Islet precursor cell (in vitro differentiated cells): Measurements from ENCODE around the gene GSG1L.

Source experiments
- DNase-seq: peaks from one replicate; pipeline ENCODE4 v3.0.0-alpha.2; 2018

The GSG1L gene

GRCh38 chr16:28062261-28062846 lies 1.2 kb downstream of the GSG1L start:
- DNase-seq, result no peak

- DNase-seq, result no peak
Observed at GRCh38 chr16:28061352-28062101, 2.0 kb downstream of the GSG1L start.

- DNase-seq, result no peak
Observed at GRCh38 chr16:28059841-28060575, 3.5 kb downstream of the GSG1L start.

GRCh38 chr16:28058839-28059589 lies 4.5 kb downstream of the GSG1L start:
- DNase-seq, result no peak

- no peak for DNase-seq
Observed at GRCh38 chr16:28057949-28058348, 5.6 kb downstream of the GSG1L start.

GRCh38 chr16:28053461-28053860 lies 10.1 kb downstream of the GSG1L start:
- DNase-seq, result no peak

GRCh38 chr16:28052274-28053128 lies 11.0 kb downstream of the GSG1L start:
- no peak for DNase-seq

- no peak for DNase-seq
Observed at GRCh38 chr16:28051486-28051885, 12.0 kb downstream of the GSG1L start.

GRCh38 chr16:28042811-28043210 lies 20.7 kb downstream of the GSG1L start:
- DNase-seq, result no peak

- DNase-seq, result no peak
Observed at GRCh38 chr16:28041615-28042014, 21.9 kb downstream of the GSG1L start.

- no peak for DNase-seq
Observed at GRCh38 chr16:28040039-28040438, 23.5 kb downstream of the GSG1L start.

- DNase-seq, result no peak
Observed at GRCh38 chr16:28039493-28039892, 24.0 kb downstream of the GSG1L start.

GRCh38 chr16:28038409-28038808 lies 25.1 kb downstream of the GSG1L start:
- no peak for DNase-seq

- DNase-seq, result no peak
Observed at GRCh38 chr16:28035866-28036393, 27.6 kb downstream of the GSG1L start.

GRCh38 chr16:28033870-28034269 lies 29.6 kb downstream of the GSG1L start:
- DNase-seq, result no peak

- no peak for DNase-seq
Observed at GRCh38 chr16:28029387-28030002, 34.0 kb downstream of the GSG1L start.

- DNase-seq, result no peak
Observed at GRCh38 chr16:28027055-28027454, 36.5 kb downstream of the GSG1L start.

- DNase-seq, result no peak
Observed at GRCh38 chr16:28025631-28026030, 37.9 kb downstream of the GSG1L start.

GRCh38 chr16:28019218-28019617 lies 44.3 kb downstream of the GSG1L start:
- DNase-seq, result no peak

- no peak for DNase-seq
Observed at GRCh38 chr16:28014851-28015250, 48.7 kb downstream of the GSG1L start.

- no peak for DNase-seq
Observed at GRCh38 chr16:28013878-28014277, 49.6 kb downstream of the GSG1L start.

GRCh38 chr16:28013392-28013791 lies 50.1 kb downstream of the GSG1L start:
- no peak for DNase-seq
